Right lung (tissue), 5 donors: ENCODE data around the gene PLEKHA5. TPM values are rescaled to one million over a fixed set of nuclear protein-coding genes. Genes with fewer than 3 reads are reported as not detected.

Experiments used
- DNase-seq, 2 donors: peaks; one replicate each; pipeline ENCODE4 v3.0.0-alpha.2; 2013
- polyA plus RNA-seq, 5 donors: library from polyadenylated mRNA; unstranded; fragments of 120-200 nt; gene quantifications; one replicate each; pipeline versions ENCODE4 v1.2.1 to v1.2.3, GENCODE V29; 2013; ENCODE audit warnings: inconsistent platforms in 1 of 5, low replicate concordance in 1 of 5; ENCODE audit not compliant: insufficient read length in 5 of 5, insufficient read depth in 1 of 5

The PLEKHA5 gene
- polyA plus RNA-seq, 5 donors = 25.6 to 45.5 (median 38.3) TPM

GRCh38 chr12:19196959-19197630, 67.6 kb downstream of the PLEKHA5 start:
- no peak for DNase-seq

- no peak for DNase-seq
Measured at GRCh38 chr12:19198272-19198671, 68.7 kb downstream of the PLEKHA5 start.

GRCh38 chr12:19199332-19199731, 69.8 kb downstream of the PLEKHA5 start:
- no peak for DNase-seq

GRCh38 chr12:19200261-19200660, 70.7 kb downstream of the PLEKHA5 start:
- no peak for DNase-seq

GRCh38 chr12:19201661-19202060, 72.1 kb downstream of the PLEKHA5 start:
- DNase-seq = no peak

- DNase-seq = no peak
Measured at GRCh38 chr12:19203013-19203412, 73.5 kb downstream of the PLEKHA5 start.

- DNase-seq = no peak
Measured at GRCh38 chr12:19203539-19204506, 74.3 kb downstream of the PLEKHA5 start.

- DNase-seq = no peak
Measured at GRCh38 chr12:19205120-19205519, 75.6 kb downstream of the PLEKHA5 start.

- DNase-seq = no peak
Measured at GRCh38 chr12:19206493-19207077, 77.1 kb downstream of the PLEKHA5 start.

- DNase-seq = no peak
Measured at GRCh38 chr12:19208456-19208855, 78.9 kb downstream of the PLEKHA5 start.

- DNase-seq = no peak
Measured at GRCh38 chr12:19209661-19210060, 80.1 kb downstream of the PLEKHA5 start.

GRCh38 chr12:19211802-19212201, 82.3 kb downstream of the PLEKHA5 start:
- DNase-seq = no peak

GRCh38 chr12:19212245-19212644, 82.7 kb downstream of the PLEKHA5 start:
- no peak for DNase-seq

GRCh38 chr12:19214020-19214419, 84.5 kb downstream of the PLEKHA5 start:
- no peak for DNase-seq

GRCh38 chr12:19215115-19215514, 85.6 kb downstream of the PLEKHA5 start:
- no peak for DNase-seq

GRCh38 chr12:19217446-19217845, 87.9 kb downstream of the PLEKHA5 start:
- DNase-seq = no peak

GRCh38 chr12:19220205-19220604, 90.7 kb downstream of the PLEKHA5 start:
- no peak for DNase-seq

GRCh38 chr12:19220852-19221466, 91.4 kb downstream of the PLEKHA5 start:
- DNase-seq = no peak

- no peak for DNase-seq
Measured at GRCh38 chr12:19222558-19222957, 93.0 kb downstream of the PLEKHA5 start.

- no peak for DNase-seq
Measured at GRCh38 chr12:19223018-19223417, 93.5 kb downstream of the PLEKHA5 start.

GRCh38 chr12:19223695-19224094, 94.2 kb downstream of the PLEKHA5 start:
- no peak for DNase-seq

- no peak for DNase-seq
Measured at GRCh38 chr12:19224746-19225145, 95.2 kb downstream of the PLEKHA5 start.
